ENCODE data around the gene USP13. TPM values are rescaled to one million over a fixed set of nuclear protein-coding genes. Genes with fewer than 3 reads are reported as not detected.

USP13 gene
- total and polyA plus RNA-seq, 5 donors from 2014 or later, result 3.2 to 6.5 (median 3.7) TPM

Other genes with a start within 250 kb of the USP13 start
- 2.1 TPM for gene GNB4, start 201.6 kb upstream of the USP13 start, total RNA-seq
- gene GNB4, start 201.6 kb upstream of the USP13 start, polyA plus RNA-seq, result under 1 TPM; 0.10 to 0.89 (median 0.22) TPM
- 31.1 TPM for gene ACTL6A, start 90.1 kb upstream of the USP13 start, total RNA-seq
- 10 to 100 TPM; 65.6 to 84.4 (median 75.1) TPM for gene ACTL6A, start 90.1 kb upstream of the USP13 start, polyA plus RNA-seq
- 24.0 TPM for gene MRPL47, start 48.4 kb upstream of the USP13 start, total RNA-seq
- 10 to 100 TPM; 54.4 to 69.1 (median 62.1) TPM for gene MRPL47, start 48.4 kb upstream of the USP13 start, polyA plus RNA-seq
- gene NDUFB5, start 48.2 kb upstream of the USP13 start, total RNA-seq, result 35.2 TPM
- gene NDUFB5, start 48.2 kb upstream of the USP13 start, polyA plus RNA-seq, result 100 to 1,000 TPM in 2 of 4 donors, 10 to 100 TPM in 2; 84.4 to 111 (median 94.2) TPM